Measurements from ENCODE around the gene RNU6-8. TPM values are rescaled to one million over a fixed set of nuclear protein-coding genes. Genes with fewer than 3 reads are reported as not detected.

RNU6-8 gene
- total RNA-seq, 4 donors from 2014 or later: not detected

DNA sequence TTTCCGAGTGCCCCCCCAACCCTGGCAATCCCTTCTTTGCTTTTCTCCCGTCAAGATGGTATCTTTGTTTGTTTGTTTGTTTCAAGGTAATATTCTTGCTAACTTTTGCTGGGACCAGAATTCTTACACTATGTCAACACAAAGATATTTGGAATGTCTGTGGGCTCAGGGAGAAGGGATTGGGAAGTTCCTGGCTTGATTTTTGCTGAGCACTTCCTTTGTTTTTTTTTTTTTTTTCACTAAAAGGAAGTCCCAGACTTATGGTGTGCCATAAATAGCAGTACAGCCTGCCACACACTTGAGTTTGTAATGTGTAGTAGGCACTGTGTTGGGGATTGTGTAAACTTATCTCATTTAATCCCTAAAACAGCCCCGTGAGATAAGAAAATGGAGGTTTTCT lies 12.4 kb downstream of the RNU6-8 start:
- H3K4me3 ChIP-seq: no peak overlapping the region
- no peak for DNase-seq
- in situ Hi-C loops (cut with MboI; ENCODE audit: low pct_ligation_motif_present in 1 of 4, low pct_unique_long_range_greater_than_20kb in 1 of 4, low sequenced_read_pairs in 3 of 4) (no loop called here), intact Hi-C loops (cut with DNase I; ENCODE audit: low total_unique reads) (no loop called here)
- H3K4me1 ChIP-seq: peaks cover 0 to 7% (median 0%) of the 10 kb centered on the region in 4 donors
- TF ChIP-seq EP300 (IDR thresholded peaks at IDR 0.05; ENCODE audit: low read depth): no peak
- TF ChIP-seq POLR2A (IDR thresholded peaks at IDR 0.05): no peak
- TF ChIP-seq POLR2AphosphoS5 (IDR thresholded peaks at IDR 0.05): no peak
- TF ChIP-seq CTCF (IDR thresholded peaks at IDR 0.05): no peak
- no peaks in the 10 kb centered on the region for H3K27me3 ChIP-seq
- no peaks in the 10 kb centered on the region for H3K36me3 ChIP-seq
- WGBS, 2 donors (ENCODE audit: low coverage in 1 of 2): 34 to 42% methylated on average over 3 of the region's 3 CpGs
- peaks cover 0 to under 1% of the 10 kb centered on the region in 2 donors for H3K9me3 ChIP-seq
- no peak overlapping the region for H3K27ac ChIP-seq

- no peak for DNase-seq
- 51 to 73% methylated on average over 1 of the region's 1 CpG for WGBS, 2 donors (ENCODE audit: low coverage in 1 of 2)
- H3K27me3 ChIP-seq: no peaks in the 10 kb centered on the region
- no peaks in the 10 kb centered on the region for H3K36me3 ChIP-seq
- in situ Hi-C loops (cut with MboI; ENCODE audit: low pct_ligation_motif_present in 1 of 4, low pct_unique_long_range_greater_than_20kb in 1 of 4, low sequenced_read_pairs in 3 of 4): no loop called here
- H3K4me1 ChIP-seq: peaks cover 0 to 7% (median 0%) of the 10 kb centered on the region in 4 donors
- no peak overlapping the region for H3K4me3 ChIP-seq
- H3K27ac ChIP-seq: no peak overlapping the region
- peaks cover 6% of the 10 kb centered on the region in 2 donors for H3K9me3 ChIP-seq
- intact Hi-C loops (cut with DNase I; ENCODE audit: low total_unique reads): no loop called here
- TF ChIP-seq CTCF (IDR thresholded peaks at IDR 0.05) (no peak), POLR2A (IDR thresholded peaks at IDR 0.05) (no peak), POLR2AphosphoS5 (IDR thresholded peaks at IDR 0.05) (no peak), EP300 (IDR thresholded peaks at IDR 0.05; ENCODE audit: low read depth) (no peak)
Measured at GRCh38 chr14:32189811-32190210, 13.3 kb downstream of the RNU6-8 start.

- in situ Hi-C loops (cut with MboI; ENCODE audit: low pct_ligation_motif_present in 1 of 4, low pct_unique_long_range_greater_than_20kb in 1 of 4, low sequenced_read_pairs in 3 of 4): no loop called here
- intact Hi-C loops (cut with DNase I; ENCODE audit: low total_unique reads): no loop called here
- no peaks in the 10 kb centered on the region for H3K36me3 ChIP-seq
- no peak for TF ChIP-seq POLR2A (IDR thresholded peaks at IDR 0.05)
- H3K27me3 ChIP-seq: no peaks in the 10 kb centered on the region
- no peak for DNase-seq
- H3K27ac ChIP-seq: no peak overlapping the region
- no peak overlapping the region for H3K4me3 ChIP-seq
- H3K9me3 ChIP-seq: peaks cover 6% of the 10 kb centered on the region in 2 donors
- H3K4me1 ChIP-seq: peaks cover 0 to 7% (median 0%) of the 10 kb centered on the region in 4 donors
Measured at GRCh38 chr14:32186248-32186647, 16.8 kb downstream of the RNU6-8 start.

DNA sequence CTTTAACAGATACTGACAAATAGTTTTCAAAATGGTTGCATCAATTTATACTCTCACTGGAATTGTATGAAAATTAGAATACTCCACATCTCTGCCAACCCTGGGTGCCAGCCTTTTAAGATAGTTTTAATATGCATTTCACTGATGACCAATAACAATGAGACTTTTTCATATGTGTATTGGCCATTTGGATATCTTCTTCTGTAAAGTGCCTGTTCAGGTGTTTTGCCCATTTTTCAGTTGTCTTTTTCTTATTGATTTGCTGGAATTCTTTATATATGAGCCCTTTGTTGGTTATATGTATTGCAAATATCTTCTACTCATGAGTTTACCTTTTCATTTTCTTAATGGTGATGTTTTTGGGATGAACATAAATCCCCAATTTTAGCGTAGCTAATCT lies 18.0 kb downstream of the RNU6-8 start:
- no peak for DNase-seq
- TF ChIP-seq POLR2A (IDR thresholded peaks at IDR 0.05): no peak
- no peak for TF ChIP-seq CTCF (IDR thresholded peaks at IDR 0.05)
- TF ChIP-seq EP300 (IDR thresholded peaks at IDR 0.05; ENCODE audit: low read depth): no peak
- no peak for TF ChIP-seq POLR2AphosphoS5 (IDR thresholded peaks at IDR 0.05)
- no peaks in the 10 kb centered on the region for H3K4me1 ChIP-seq
- intact Hi-C loops (cut with DNase I; ENCODE audit: low total_unique reads): no loop called here
- in situ Hi-C loops (cut with MboI; ENCODE audit: low pct_ligation_motif_present in 1 of 4, low pct_unique_long_range_greater_than_20kb in 1 of 4, low sequenced_read_pairs in 3 of 4): no loop called here
- WGBS, 2 donors (ENCODE audit: low coverage in 1 of 2): 95% methylated on average over 1 of the region's 1 CpG; no CpG with 5 or more reads in 1 of the 2 donors
- H3K4me3 ChIP-seq: no peak overlapping the region
- H3K36me3 ChIP-seq: no peaks in the 10 kb centered on the region
- no peaks in the 10 kb centered on the region for H3K27me3 ChIP-seq
- no peak overlapping the region for H3K27ac ChIP-seq
- peaks cover 6% of the 10 kb centered on the region in 2 donors for H3K9me3 ChIP-seq
